Stomach smooth muscle (tissue), 2 donors: ENCODE results near the gene MRPL23.

Experiments
- H3K27ac ChIP-seq: one replicate; pipeline ENCODE4 v1.7.0; 2013; ENCODE audit warnings: mild to moderate bottlenecking, low read length, inconsistent platforms
- H3K27me3 ChIP-seq, 2 donors: one replicate each; pipeline ENCODE4 v1.7.0; 2013; ENCODE audit warnings: low read length in 2 of 2; ENCODE audit not compliant: insufficient read depth in 2 of 2, control insufficient read depth in 1 of 2
- H3K36me3 ChIP-seq, 2 donors: one replicate each; pipeline ENCODE4 v1.7.0; 2013; ENCODE audit warnings: low read length in 2 of 2; ENCODE audit not compliant: control insufficient read depth in 2 of 2, insufficient read depth in 2 of 2
- H3K4me1 ChIP-seq: one replicate; pipeline ENCODE4 v1.7.0; 2013; ENCODE audit warnings: low read length; ENCODE audit not compliant: control insufficient read depth, insufficient read depth
- H3K4me3 ChIP-seq, 2 donors: one replicate each; pipeline ENCODE4 v1.7.0; 2013; ENCODE audit warnings: low read length in 2 of 2
- H3K9ac ChIP-seq, 2 donors: one replicate each; pipeline ENCODE4 v1.7.0; 2013; ENCODE audit warnings: low read length in 2 of 2, mild to moderate bottlenecking in 1 of 2
- H3K9me3 ChIP-seq, 2 donors: one replicate each; pipeline ENCODE4 v1.7.0; 2013; ENCODE audit warnings: low read length in 2 of 2; ENCODE audit not compliant: control insufficient read depth in 2 of 2
- donor health status: healthy.
- donor health status: Pancreatic carcinoma.

MRPL23 gene

GRCh38 chr11:1966531-1966930, 19.4 kb downstream of the MRPL23 start:
- no peaks in the 10 kb centered on the region for H3K27me3 ChIP-seq
- H3K27ac ChIP-seq, result no peak overlapping the region
- H3K4me3 ChIP-seq, result no peak overlapping the region
- H3K9ac ChIP-seq, result no peak overlapping the region
- H3K36me3 ChIP-seq, result no peaks in the 10 kb centered on the region
- no peaks in the 10 kb centered on the region for H3K9me3 ChIP-seq
- H3K4me1 ChIP-seq, result no peaks in the 10 kb centered on the region

GRCh38 chr11:1967641-1968225, 20.6 kb downstream of the MRPL23 start:
- Histone ChIP-seq H3K36me3 (no peaks in the 10 kb centered on the region), H3K27ac (no peak overlapping the region), H3K4me3 (no peak overlapping the region), H3K4me1 (no peaks in the 10 kb centered on the region), H3K9me3 (no peaks in the 10 kb centered on the region), H3K27me3 (no peaks in the 10 kb centered on the region), H3K9ac (no peak overlapping the region)

DNA sequence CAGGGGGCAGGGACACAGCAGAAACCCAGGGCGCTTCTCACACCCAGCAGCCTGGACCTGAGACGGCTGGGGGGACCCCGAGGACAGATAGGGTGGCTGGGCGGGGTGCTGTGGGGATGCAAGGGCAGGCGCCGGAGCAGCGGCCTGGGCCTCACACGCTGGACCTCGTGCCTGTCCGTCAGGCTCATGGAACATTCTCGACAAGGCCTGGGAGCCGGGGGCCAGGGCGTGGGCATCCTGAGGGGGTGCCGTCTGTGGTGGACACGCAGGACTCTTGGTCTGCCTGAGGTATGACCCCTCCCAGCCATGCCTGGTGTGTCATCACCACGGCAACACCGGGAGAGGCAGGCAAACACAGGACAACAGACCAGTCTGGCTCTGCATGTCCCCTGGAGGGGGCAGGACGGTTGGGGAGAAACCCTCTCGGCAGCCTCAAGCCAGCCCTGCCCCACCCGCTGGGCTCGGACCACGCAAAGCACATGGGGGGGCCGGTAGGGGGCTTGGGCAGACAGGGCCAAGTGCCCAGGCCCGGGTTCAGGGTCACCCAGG, 21.4 kb downstream of the MRPL23 start:
- H3K27me3 ChIP-seq, result no peaks in the 10 kb centered on the region
- H3K4me3 ChIP-seq, result no peak overlapping the region
- H3K9me3 ChIP-seq, result no peaks in the 10 kb centered on the region
- no peak overlapping the region for H3K27ac ChIP-seq
- H3K4me1 ChIP-seq, result no peaks in the 10 kb centered on the region
- H3K36me3 ChIP-seq, result no peaks in the 10 kb centered on the region
- no peak overlapping the region for H3K9ac ChIP-seq

GRCh38 chr11:1969035-1969434, 21.9 kb downstream of the MRPL23 start:
- H3K4me1 ChIP-seq, result no peaks in the 10 kb centered on the region
- no peak overlapping the region for H3K27ac ChIP-seq
- H3K9ac ChIP-seq, result no peak overlapping the region
- H3K9me3 ChIP-seq, result no peaks in the 10 kb centered on the region
- H3K4me3 ChIP-seq, result no peak overlapping the region
- no peaks in the 10 kb centered on the region for H3K36me3 ChIP-seq
- no peaks in the 10 kb centered on the region for H3K27me3 ChIP-seq

- no peak overlapping the region for H3K27ac ChIP-seq
- H3K4me3 ChIP-seq, result no peak overlapping the region
- no peaks in the 10 kb centered on the region for H3K4me1 ChIP-seq
- H3K27me3 ChIP-seq, result no peaks in the 10 kb centered on the region
- no peaks in the 10 kb centered on the region for H3K9me3 ChIP-seq
- no peaks in the 10 kb centered on the region for H3K36me3 ChIP-seq
- H3K9ac ChIP-seq, result no peak overlapping the region
Measured at GRCh38 chr11:1969776-1970175, 22.6 kb downstream of the MRPL23 start.

DNA sequence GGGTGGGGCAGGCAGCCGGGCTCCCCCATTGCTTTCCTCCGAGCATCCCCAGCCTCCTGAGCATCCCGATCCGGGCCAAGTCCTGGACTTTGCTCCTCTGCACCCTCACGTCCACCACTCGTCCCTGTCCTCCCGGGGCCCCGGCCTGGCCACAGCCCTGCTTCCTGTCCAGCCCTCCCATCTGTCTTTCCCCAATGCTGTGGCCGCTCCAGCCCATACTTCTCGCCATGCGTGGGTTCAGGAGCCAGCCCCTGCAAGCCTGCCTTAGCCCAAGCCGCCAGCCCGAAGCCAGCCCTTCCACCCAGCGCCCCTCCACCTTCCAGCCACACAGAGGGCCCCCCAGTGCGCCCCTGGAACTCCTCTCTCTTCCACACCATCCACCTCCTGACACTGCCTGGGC, 23.8 kb downstream of the MRPL23 start:
- Histone ChIP-seq H3K27me3 (no peaks in the 10 kb centered on the region), H3K9ac (no peak overlapping the region), H3K4me1 (no peaks in the 10 kb centered on the region), H3K9me3 (no peaks in the 10 kb centered on the region), H3K27ac (no peak overlapping the region), H3K4me3 (no peak overlapping the region), H3K36me3 (no peaks in the 10 kb centered on the region)

GRCh38 chr11:1975185-1975584, 28.1 kb downstream of the MRPL23 start:
- Histone ChIP-seq H3K36me3 (no peaks in the 10 kb centered on the region), H3K4me1 (no peaks in the 10 kb centered on the region), H3K27me3 (no peaks in the 10 kb centered on the region), H3K9ac (no peak overlapping the region), H3K4me3 (no peak overlapping the region), H3K9me3 (no peaks in the 10 kb centered on the region), H3K27ac (no peak overlapping the region)

DNA sequence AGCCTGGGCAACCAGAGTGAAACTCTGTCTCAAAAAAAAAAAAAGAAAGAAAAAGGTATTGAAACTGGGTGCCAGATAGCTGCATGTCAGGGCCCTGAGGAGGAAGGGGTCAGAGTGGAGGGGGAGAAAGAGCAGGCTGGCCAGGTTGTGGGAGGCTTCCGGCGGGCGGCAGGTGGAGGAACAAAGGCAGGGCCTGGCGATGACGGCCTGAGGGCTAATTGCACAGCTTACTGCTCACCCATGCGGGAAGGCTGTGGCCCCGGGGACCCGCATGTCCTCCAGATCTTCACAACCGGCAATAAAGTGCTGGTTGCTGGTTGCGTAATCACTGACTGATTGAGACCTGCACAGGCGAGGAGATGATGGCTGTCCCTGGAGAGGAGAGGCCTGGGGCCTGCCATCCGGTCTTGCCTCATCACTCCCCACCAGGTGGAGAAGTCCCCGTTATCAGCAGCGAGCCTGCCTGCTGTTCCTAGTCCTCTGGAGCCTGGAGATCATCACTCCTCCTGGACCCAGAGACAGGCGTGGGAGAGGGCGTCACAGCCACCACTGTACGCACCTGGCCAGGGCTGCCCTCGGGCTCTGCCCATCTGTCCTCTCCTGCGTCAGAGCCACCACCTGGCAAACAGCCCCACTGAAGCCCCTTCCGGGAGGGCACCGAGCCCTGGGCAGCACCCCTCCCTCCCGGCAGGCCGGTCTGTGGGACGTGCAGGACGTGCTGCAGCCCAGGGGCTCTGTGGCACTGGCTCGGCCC, 31.8 kb downstream of the MRPL23 start:
- Histone ChIP-seq H3K27ac (no peak overlapping the region), H3K36me3 (no peaks in the 10 kb centered on the region), H3K4me3 (no peak overlapping the region), H3K4me1 (no peaks in the 10 kb centered on the region), H3K9ac (no peak overlapping the region), H3K27me3 (no peaks in the 10 kb centered on the region), H3K9me3 (no peaks in the 10 kb centered on the region)

DNA sequence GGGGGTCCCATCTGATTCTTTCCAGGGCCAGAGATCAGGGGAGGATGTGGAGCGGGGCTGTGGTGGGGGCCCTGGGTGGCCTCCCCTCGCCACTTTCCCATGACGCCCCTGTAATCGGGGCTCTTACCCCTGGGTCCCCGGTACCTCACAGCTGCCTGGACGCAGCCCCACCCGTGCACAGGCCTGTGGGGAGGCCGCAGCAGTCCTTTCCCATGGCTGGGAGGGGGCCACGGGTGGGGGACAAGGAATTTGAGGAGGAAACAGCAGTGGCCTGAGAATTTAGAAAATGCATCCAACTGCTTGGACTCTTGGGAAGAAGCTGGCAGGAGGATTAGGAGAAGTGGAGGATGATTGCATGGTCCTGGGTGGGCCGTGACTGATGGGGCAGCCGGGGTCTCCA, 32.5 kb downstream of the MRPL23 start:
- Histone ChIP-seq H3K9me3 (no peaks in the 10 kb centered on the region), H3K27ac (no peak overlapping the region), H3K36me3 (no peaks in the 10 kb centered on the region), H3K27me3 (no peaks in the 10 kb centered on the region), H3K4me1 (no peaks in the 10 kb centered on the region), H3K4me3 (no peak overlapping the region), H3K9ac (no peak overlapping the region)

- Histone ChIP-seq H3K9ac (no peak overlapping the region), H3K4me1 (no peaks in the 10 kb centered on the region), H3K27ac (no peak overlapping the region), H3K9me3 (no peaks in the 10 kb centered on the region), H3K27me3 (no peaks in the 10 kb centered on the region), H3K4me3 (no peak overlapping the region), H3K36me3 (no peaks in the 10 kb centered on the region)
Measured at GRCh38 chr11:1982873-1983600, 35.9 kb downstream of the MRPL23 start.

GRCh38 chr11:1983601-1983961, 36.4 kb downstream of the MRPL23 start:
- Histone ChIP-seq H3K27me3 (no peaks in the 10 kb centered on the region), H3K36me3 (no peaks in the 10 kb centered on the region), H3K4me3 (no peak overlapping the region), H3K4me1 (no peaks in the 10 kb centered on the region), H3K27ac (no peak overlapping the region), H3K9ac (no peak overlapping the region), H3K9me3 (no peaks in the 10 kb centered on the region)
